CD4-positive, alpha-beta T cell treated with Interleukin-1 beta for 1 hour (primary cell): ENCODE data around the gene AGRN.
"Not testable (repeated sequence)": the region's sequence is repeated elsewhere in the genome, so short reads cannot be mapped to it uniquely, and the experiment has no call there.

Experiments
- DNase-seq, 2 donors: peaks; one replicate each; pipeline ENCODE4 v3.0.0-alpha.2; 2020 to 2022

AGRN gene

DNA sequence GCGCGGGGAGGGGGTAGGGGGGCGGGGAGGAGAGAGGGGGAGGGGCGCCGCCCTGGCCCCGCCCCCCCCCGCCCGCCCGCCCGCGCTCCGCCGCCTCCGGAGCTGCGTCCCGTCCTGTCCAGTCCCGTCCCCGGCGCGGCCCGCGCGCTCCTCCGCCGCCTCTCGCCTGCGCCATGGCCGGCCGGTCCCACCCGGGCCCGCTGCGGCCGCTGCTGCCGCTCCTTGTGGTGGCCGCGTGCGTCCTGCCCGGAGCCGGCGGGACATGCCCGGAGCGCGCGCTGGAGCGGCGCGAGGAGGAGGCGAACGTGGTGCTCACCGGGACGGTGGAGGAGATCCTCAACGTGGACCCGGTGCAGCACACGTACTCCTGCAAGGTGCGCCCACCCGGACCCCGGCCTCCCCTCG, at the start of gene AGRN:
TSS of gene AGRN (plus strand) at position 121 of the 405 bp plus-strand sequence. CDS start at position 174, 53 bp downstream.
- DNase-seq: peak in 1 of 2 donors; percentile 24

- DNase-seq: no peak
Observed at GRCh38 chr1:970242-970972, 49.5 kb upstream of the AGRN start.

GRCh38 chr1:970973-971730, 48.8 kb upstream of the AGRN start:
- DNase-seq: no peak

GRCh38 chr1:971751-972506, 48.0 kb upstream of the AGRN start:
- DNase-seq: no peak

GRCh38 chr1:972726-973458, 47.0 kb upstream of the AGRN start:
- DNase-seq: no peak

DNA sequence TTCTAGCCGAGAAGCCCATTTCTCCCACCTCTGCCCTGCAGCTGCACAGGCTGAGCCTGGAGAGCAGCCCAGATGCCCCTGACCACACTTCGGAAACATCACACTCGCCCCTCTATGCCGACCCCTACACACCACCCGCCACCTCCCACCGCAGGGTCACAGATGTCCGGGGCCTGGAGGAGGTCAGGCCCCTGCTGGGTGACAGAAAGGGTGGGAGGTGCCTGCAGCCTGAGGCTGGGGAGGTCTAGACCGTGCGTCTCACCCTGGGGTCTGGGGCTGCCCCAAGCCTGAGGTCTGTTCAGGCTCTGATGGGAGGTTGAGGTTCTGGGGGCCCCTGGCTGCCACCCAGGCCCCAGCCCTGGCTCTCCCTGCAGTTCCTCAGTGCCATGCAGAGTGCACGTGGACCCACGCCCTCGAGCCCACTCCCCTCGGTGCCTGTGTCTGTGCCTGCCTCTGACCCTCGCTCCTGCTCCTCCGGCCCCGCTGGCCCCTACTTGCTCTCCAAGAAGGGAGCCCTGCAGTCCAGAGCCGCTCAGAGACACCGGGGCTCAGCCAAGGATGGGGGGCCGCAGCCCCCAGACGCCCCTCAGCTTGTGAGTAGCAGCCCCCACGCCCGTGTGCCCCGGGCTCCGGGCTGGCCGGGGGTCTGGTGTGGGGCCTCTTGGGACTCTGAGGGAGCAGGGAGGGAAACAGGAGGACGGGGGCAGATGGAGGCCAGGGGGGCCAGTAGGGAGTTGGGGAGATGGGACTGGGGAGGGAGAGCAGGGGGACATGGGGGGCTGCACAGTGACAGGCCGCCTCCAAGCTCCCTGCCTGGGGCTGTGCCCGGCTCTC, 46.2 kb upstream of the AGRN start:
- DNase-seq: no peak

GRCh38 chr1:974293-974640, 45.7 kb upstream of the AGRN start:
- DNase-seq: no peak

DNA sequence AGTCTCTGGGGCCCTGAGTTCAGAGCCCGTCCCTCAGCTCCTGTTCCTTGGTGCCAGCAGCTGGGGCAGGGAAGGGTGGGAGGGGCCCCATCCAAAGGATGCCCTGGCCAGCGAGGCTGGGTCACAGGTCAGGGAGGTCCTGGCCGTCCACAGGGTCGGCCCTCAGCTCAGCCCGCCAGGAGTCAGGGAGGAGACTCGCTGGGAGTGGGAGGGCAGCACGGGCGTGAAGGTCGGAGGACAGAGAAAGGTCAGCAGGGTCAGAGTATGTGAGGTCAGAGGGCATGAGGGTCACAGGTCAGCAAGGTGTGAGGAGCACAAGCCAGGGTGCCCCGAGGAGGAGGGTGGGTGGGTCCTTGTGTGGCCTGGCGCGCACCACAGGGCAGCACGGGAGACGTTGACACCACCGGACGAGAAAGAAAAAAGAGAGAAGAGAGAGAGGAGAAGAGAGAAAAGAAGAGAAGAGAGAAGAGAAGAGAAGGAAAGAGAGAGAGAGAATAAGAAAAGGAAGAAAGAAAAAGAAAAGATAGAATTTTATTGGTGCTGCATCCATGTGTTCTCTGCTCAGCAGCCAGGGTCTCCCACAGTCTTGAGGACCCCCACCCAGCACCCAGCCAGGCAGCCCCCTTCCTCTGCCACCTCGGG, 45.1 kb upstream of the AGRN start:
- DNase-seq: no peak

DNA sequence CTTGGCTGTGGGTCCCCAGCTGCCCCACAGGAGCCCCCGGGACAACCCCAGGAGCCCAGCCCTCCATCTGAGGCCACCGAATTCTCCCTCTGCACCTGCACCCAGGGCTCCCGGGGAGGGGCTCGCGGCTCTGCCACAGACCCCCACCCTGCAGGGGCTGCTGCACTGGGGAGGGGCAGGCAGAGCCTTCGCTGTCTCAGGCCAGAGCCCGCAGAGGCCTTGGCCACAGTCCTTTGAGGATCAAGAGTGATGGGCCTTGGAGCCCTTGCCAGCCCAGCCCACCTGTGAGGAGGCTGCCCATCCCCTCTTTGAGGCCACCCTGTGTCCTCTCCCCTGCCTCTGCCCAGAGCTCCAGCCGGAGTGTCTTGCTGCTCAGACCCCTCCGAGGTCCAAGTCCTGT, 44.6 kb upstream of the AGRN start:
- DNase-seq: no peak

DNA sequence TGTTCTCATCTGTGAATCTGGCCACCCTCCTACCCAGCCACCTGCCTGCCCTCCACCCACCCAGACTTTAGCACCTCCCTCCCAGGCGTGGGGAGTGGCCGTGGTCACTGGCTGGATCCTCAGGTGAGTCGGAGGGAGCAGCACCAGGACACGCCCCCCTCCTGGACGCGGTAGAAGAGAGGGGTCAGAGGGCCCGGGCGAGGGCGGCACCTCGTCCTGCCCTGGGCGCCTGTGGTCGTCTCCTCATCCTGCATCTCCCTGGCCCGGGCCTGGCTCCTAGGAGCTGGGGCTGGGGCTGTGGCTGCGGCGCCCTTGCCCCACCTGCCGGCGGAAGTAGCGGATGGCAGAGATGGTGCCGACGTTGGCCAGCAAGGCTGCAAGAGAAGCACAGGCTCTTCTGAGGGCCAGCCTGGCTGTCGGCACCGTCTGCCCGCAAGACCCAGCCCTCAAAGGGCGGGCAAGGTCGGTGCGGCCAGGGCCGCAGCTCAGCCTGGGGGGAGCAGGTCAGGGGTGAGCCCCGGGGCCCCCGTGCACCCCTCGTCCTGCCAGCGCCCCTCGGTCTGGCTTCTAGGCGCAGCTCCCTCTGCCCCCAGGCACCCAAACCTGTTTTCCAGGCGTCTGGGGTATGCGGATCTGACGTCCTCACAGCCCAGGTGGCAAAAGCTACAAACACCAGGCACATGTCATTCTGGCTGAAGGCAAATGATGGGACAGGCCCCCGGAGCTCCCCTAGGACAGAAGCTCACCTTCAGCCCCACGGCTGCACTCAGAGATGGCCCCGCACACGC, 43.8 kb upstream of the AGRN start:
- DNase-seq: peak; percentile 74 to 77

- DNase-seq: not testable (repeated sequence)
Observed at GRCh38 chr1:976791-977190, 43.1 kb upstream of the AGRN start.

DNA sequence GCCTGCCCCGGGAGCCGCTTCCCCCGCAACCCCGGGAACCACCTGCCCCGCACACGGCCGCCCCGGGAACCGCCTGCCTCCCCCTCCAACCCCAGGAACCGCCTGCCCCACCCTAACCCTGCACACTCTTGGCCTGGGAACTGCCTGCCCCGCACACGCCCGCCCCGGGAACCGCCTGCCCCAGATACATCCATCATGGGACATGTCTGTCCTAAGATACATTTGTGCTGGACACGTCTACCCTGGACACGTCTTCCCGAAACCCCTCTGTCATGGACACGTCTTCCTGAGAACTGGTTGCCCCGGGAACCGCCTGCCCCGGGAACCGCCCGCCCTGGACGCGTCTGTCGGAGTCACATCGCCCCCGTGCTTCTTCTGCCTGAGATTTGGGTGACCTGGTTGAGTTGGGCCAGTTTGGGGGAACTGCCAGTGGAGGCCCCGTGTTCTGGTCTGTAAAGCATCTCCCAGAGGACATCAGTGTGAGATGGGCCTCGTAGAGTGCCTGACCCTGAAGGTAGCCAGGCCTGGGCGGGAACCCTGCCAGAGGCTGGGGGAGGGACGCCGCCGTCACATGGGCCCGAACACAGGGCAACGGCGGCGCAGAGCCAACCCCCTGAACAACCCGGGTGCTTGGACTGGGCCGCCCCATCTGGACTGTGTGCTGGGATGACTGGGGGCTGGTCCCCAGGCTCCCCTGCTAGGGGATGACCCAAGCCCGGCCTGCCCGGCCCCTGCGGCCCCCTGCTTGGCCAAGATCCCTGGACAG, 41.7 kb upstream of the AGRN start:
- DNase-seq: no peak

DNA sequence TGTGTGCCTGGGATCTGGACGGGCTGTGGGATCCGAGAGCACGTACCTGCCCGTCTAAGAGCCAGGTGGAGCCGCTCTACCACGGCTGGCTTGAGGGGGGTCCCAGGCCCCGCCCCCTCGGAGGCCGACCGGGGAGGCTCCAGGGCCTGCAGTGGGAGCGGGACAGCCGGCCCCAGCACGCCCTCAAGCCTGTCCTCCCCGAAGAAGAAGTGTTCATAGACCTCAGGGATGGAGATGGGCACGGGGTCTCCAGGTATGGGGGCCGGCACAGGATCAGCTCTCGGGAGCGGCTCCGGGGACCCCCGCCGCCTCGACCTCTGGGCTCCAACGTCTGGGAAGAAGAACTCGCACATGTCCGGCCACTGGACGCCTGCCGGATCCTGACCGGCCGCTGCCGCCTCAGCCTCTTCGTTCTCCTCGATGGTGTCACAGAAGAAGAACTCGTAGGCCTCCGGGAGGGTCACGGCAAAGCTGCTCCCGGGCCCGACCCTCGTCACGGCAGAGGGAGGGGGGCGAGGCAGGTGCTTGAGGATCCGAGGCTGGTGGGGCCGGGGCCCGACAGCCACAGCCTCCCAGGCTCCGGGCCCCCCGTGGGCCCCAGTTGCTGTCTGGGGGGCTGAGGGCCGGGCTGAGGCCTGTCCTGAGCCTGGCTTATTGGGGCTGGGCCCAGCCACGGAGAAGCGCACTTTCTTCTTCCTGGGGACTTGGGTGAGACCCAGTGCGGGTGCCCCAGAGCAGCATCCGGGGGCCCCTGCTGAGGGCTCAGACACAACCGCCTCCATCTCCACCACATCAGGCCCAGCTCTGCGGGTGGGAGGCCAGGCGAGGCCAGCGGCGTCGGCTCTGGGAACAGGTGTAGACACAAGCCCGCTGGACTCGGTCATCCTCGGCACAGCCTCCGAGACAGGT, 40.8 kb upstream of the AGRN start:
- DNase-seq: no peak

DNA sequence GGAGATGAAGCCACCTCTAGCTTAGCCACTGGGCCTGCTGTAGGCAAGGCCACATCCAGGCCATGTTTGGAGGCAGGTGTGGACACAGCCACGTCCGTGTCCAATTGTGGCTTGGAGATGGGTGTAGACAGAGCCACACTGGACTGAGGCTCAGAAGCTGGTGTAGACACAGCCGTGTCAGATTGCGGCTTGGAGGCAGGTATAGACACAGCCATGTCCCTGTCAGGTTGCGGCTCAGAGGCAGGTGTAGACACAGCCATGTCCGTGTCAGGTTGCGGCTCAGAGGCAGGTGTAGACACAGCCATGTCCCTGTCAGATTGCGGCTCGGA, 40.2 kb upstream of the AGRN start:
- no peak for DNase-seq

- no peak for DNase-seq
Observed at GRCh38 chr1:980137-980571, 39.8 kb upstream of the AGRN start.

GRCh38 chr1:980602-981395, 39.1 kb upstream of the AGRN start:
- DNase-seq: no peak

- DNase-seq: no peak
Observed at GRCh38 chr1:981491-981954, 38.4 kb upstream of the AGRN start.
